Hippocampal formation (tissue), 2 donors: ENCODE data around the gene GNLY.
A peak's percentile ranks its signal among the peaks of the same experiment; 100 is the strongest.

Source experiments
- DNase-seq, 2 donors: peaks; one replicate each; lab custom pipeline; 2025; lab: John Stamatoyannopoulos, UW

GNLY gene

GRCh38 chr2:85744741-85745601 lies 50.8 kb downstream of the GNLY start:
- peak; percentile 44 to 72 for DNase-seq

- DNase-seq: no peak
Observed at GRCh38 chr2:85745619-85746018, 51.5 kb downstream of the GNLY start.

- DNase-seq: no peak
Observed at GRCh38 chr2:85746321-85747004, 52.3 kb downstream of the GNLY start.

GRCh38 chr2:85747441-85747840 lies 53.3 kb downstream of the GNLY start:
- no peak for DNase-seq

GRCh38 chr2:85748039-85748734 lies 54.0 kb downstream of the GNLY start:
- no peak for DNase-seq
